MCF 10A (cell line): Measurements from ENCODE around the gene TOMM40L. TPM values are rescaled to one million over a fixed set of nuclear protein-coding genes. Genes with fewer than 3 reads are reported as not detected.

ENCODE experiments used
- BruUV-seq: library from RNA; stranded (reverse); fragments of 400-500 nt; replicated peaks from 2 replicates; lab custom pipeline; 2021; lab: Mats Ljungman, UMichigan
- CTCF ChIA-PET: fragments of 300-600 bp; sonication (Branson Sonifier 250); formaldehyde crosslinking; extraction: SDS; loops from one replicate; lab custom pipeline; 2021; ENCODE audit warnings: antibody characterized with exemption, inconsistent platforms; lab: Yijun Ruan, JAX
- POLR2A ChIA-PET: fragments of 300-600, 350-650 bp; sonication (Branson Sonifier 250); formaldehyde crosslinking; extraction: SDS; loops from one replicate; lab custom pipeline; 2020; ENCODE audit warnings: antibody characterized with exemption, inconsistent platforms; lab: Yijun Ruan, JAX
- DNase-seq: peaks from one replicate; pipeline ENCODE4 v3.0.0-alpha.2; 2018; ENCODE audit not compliant: unreplicated experiment
- H3K27ac Mint-ChIP-seq: one replicate; pipeline ENCODE4 v1.8.0; 2022; ENCODE audit warnings: mild to moderate bottlenecking, low read depth, mixed read lengths; ENCODE audit not compliant: unreplicated experiment
- H3K27me3 Mint-ChIP-seq: one replicate; pipeline ENCODE4 v1.8.0; 2022; ENCODE audit warnings: mixed read lengths; ENCODE audit not compliant: insufficient read depth, unreplicated experiment
- H3K36me3 Mint-ChIP-seq: one replicate; pipeline ENCODE4 v1.8.0; 2022; ENCODE audit warnings: mild to moderate bottlenecking, moderate library complexity, mixed read lengths; ENCODE audit not compliant: insufficient read depth, unreplicated experiment
- H3K4me1 Mint-ChIP-seq: one replicate; pipeline ENCODE4 v1.8.0; 2022; ENCODE audit warnings: mixed read lengths; ENCODE audit not compliant: insufficient read depth, unreplicated experiment
- H3K4me3 Mint-ChIP-seq: one replicate; pipeline ENCODE4 v1.8.0; 2022; ENCODE audit warnings: mild to moderate bottlenecking, moderate library complexity, mixed read lengths; ENCODE audit not compliant: unreplicated experiment
- H3K9me3 Mint-ChIP-seq: one replicate; pipeline ENCODE4 v1.8.0; 2022; ENCODE audit warnings: mixed read lengths; ENCODE audit not compliant: unreplicated experiment
- intact Hi-C: fragments of 100-400 bp; cut with micrococcal nuclease; formaldehyde crosslinking; loops from 2 replicates; pipeline ENCODE4 v1.14.1; 2022
- total RNA-seq: library from RNA; stranded (reverse); gene quantifications from 2 replicates; pipeline ENCODE4 v1.2.3, GENCODE V29; 2022
- TF ChIP-seq, protein P1 (sequence below): fragments of 200-600 bp; IDR thresholded peaks from one replicate; pipeline ENCODE4 v1.8.0; 2022; ENCODE audit warnings: antibody characterized with exemption, mild to moderate bottlenecking; ENCODE audit not compliant: unreplicated experiment

The TOMM40L gene
- total RNA-seq, 1 experiment from 2014 or later = 12.3 TPM

- CTCF ChIA-PET = interaction anchor here (0.5 to 5.6 kb wide), 46 partner anchors 11 to 1020 kb away, joined by 3 to 154 read pairs (median 5); partner anchors contain the start of genes APOA2, B4GALT3, CFAP126 and FCER1G
- BruUV-seq = no TSS peak
Observed at GRCh38 chr1:161192476-161193465, 33.1 kb upstream of the TOMM40L start.

DNA sequence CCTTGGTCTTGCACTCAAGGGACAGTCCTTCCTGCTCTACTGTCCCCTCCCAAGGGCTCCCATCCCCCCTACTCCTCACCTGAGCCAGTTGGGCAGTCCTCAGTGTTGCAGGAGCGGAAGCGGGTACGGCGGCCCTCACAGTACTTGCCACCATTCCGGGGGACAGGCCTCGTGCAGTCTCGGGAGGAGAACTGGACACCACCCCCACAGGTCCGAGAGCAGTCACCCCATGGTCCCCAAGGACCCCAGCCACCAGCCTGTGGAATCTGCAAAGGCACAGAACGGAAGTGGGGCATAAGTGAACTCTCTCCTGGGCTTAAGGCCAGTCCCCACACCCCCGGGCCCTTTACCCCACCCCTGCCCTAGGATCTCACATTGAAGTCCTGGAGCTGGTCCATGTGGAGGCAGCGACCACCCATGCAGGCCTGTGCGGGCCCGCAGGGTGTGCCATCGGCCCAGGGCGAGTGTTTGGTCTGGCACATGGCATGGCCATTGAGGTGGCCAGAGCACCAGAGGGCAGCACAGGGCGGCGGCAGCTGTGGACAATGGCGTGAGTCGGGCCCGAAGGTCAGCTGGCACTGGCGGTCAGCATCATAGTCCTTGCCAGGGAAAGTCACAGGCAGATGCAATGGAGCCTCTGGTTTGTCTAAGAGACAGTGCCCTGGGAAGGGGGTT, 32.2 kb upstream of the TOMM40L start:
- no peak for DNase-seq
- H3K36me3 Mint-ChIP-seq = no peaks in the 10 kb centered on the region
- H3K9me3 Mint-ChIP-seq = no peaks in the 10 kb centered on the region
- no TSS peak for BruUV-seq
- intact Hi-C loops = no loop called here
- peak overlapping the region; percentile 25 for H3K27ac Mint-ChIP-seq
- H3K27me3 Mint-ChIP-seq = no peaks in the 10 kb centered on the region
- H3K4me1 Mint-ChIP-seq = peaks cover 24% of the 10 kb centered on the region
- TF ChIP-seq, protein P1, sequence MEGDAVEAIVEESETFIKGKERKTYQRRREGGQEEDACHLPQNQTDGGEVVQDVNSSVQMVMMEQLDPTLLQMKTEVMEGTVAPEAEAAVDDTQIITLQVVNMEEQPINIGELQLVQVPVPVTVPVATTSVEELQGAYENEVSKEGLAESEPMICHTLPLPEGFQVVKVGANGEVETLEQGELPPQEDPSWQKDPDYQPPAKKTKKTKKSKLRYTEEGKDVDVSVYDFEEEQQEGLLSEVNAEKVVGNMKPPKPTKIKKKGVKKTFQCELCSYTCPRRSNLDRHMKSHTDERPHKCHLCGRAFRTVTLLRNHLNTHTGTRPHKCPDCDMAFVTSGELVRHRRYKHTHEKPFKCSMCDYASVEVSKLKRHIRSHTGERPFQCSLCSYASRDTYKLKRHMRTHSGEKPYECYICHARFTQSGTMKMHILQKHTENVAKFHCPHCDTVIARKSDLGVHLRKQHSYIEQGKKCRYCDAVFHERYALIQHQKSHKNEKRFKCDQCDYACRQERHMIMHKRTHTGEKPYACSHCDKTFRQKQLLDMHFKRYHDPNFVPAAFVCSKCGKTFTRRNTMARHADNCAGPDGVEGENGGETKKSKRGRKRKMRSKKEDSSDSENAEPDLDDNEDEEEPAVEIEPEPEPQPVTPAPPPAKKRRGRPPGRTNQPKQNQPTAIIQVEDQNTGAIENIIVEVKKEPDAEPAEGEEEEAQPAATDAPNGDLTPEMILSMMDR = no peak
- ChIA-PET POLR2A (interaction anchor here (0.6 to 4.0 kb wide), 3 partner anchors 8 to 184 kb away, joined by 3 to 38 read pairs (median 7); partner anchors contain the start of genes NDUFS2 and TOMM40L), CTCF (interaction anchor here (0.5 to 5.6 kb wide), 22 partner anchors 10 to 1020 kb away, joined by 3 to 154 read pairs (median 8); partner anchors contain the start of genes APOA2, B4GALT3, FCER1G and NDUFS2)
- no peak overlapping the region for H3K4me3 Mint-ChIP-seq

More at GRCh38 chr1:161192476-161193465, 33.1 kb upstream of the TOMM40L start:
- H3K36me3 Mint-ChIP-seq = no peaks in the 10 kb centered on the region
- TF ChIP-seq, protein P1 = peak; percentile 92
- peak overlapping the region; percentile 71 for H3K27ac Mint-ChIP-seq
- H3K9me3 Mint-ChIP-seq = no peaks in the 10 kb centered on the region
- DNase-seq = peak; percentile 88
- peaks cover 20% of the 10 kb centered on the region for H3K4me1 Mint-ChIP-seq
- H3K27me3 Mint-ChIP-seq = no peaks in the 10 kb centered on the region
- no peak overlapping the region for H3K4me3 Mint-ChIP-seq
- POLR2A ChIA-PET = interaction anchor here (1.8 to 4.0 kb wide), 2 partner anchors 9 to 33 kb away, joined by 7 to 38 read pairs; partner anchors contain the start of genes NDUFS2 and TOMM40L
- intact Hi-C loops = loop anchor here (1.0 kb wide), 3 partner anchors 10 to 190 kb away; no protein-coding TSS in a partner anchor

- Mint-ChIP-seq H3K4me1 (peaks cover 38% of the 10 kb centered on the region), H3K36me3 (no peaks in the 10 kb centered on the region), H3K9me3 (no peaks in the 10 kb centered on the region), H3K27ac (no peak overlapping the region), H3K27me3 (no peaks in the 10 kb centered on the region), H3K4me3 (no peak overlapping the region)
- intact Hi-C loops = no loop called here
- BruUV-seq = no TSS peak
- POLR2A ChIA-PET = interaction anchor here (0.8 kb wide), 1 partner anchor 43 kb away, joined by 4 read pairs; no protein-coding TSS in a partner anchor
- TF ChIP-seq, protein P1 = no peak
- CTCF ChIA-PET = interaction anchor here (1.4 to 5.6 kb wide), 6 partner anchors 9 to 96 kb away, joined by 12 to 154 read pairs (median 88); partner anchors contain the start of genes APOA2, NDUFS2, PPOX and TOMM40L
- DNase-seq = no peak
Observed at GRCh38 chr1:161195171-161195570, 30.7 kb upstream of the TOMM40L start.
